GM19035 (cell line): ENCODE measurements around the gene ITGBL1.

Source experiments
- ATAC-seq: cut with Tn5 transposase; IDR thresholded peaks from one replicate; pipeline ENCODE4 v1.9.1; 2021; ENCODE audit not compliant: unreplicated experiment

The ITGBL1 gene

DNA sequence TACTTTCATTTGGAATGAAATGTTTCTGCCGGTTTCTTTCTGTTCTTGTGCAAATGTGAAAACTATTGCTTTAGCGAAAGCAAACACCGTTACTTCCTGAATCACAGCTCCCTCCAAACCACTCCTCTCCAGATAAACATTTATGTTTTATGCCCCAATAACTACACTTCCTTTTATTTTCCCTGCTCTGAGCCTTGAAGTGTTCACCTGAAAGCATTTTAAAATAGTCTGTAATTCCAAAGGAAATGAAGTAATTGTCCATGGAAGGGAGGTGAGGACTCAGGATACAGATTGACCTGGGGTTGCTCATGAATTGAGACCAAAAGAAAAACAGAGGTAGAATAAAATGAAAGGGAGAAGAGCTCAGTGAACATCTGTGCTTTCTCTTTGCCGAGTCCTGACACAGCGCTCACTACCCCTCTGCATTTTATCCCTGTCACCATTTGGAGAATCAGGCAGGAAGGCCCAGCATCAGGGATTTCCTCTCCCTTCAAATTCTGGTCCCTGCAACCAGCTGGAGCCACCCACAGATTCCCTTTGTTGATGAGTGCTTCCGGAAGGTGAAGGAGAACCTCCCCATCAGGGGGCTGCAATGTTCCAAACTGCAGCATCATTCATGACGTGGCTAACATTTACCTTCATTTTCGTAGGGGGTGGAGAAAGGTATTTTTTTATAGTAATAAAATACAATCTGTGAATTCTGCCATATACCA lies 171.9 kb downstream of the ITGBL1 start:
- no peak for ATAC-seq

- ATAC-seq: no peak
These were observed 172.5 kb downstream of the ITGBL1 start for GRCh38 chr13:101624981-101625380.

DNA sequence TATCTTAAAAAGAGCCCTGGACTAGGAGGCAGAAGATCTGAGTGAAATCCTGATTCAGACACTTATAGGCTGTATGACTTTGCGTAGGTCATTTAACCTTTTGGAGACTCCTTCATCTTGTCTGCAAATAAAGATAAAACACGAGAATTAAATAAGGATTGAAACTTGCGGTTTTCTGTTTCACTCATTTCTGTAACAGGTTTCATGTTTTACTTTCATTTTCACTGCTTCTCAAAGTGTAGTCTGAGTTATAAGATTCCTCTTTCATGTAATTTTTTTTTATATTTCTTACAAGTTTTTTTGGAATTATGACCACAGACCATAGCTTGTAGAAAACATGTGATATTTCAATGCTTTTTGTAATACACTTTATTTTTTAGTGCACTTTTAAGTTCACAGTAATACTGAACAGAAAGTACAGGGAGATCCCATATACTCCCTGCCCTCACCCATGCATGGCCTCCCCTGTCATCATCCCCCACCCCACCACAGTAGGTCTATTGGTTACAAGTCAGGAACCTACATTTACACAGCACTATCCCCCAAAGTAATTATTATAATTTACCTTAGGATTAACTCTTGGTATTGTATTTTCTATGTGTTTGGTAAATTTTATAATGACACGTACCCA lies 174.6 kb downstream of the ITGBL1 start:
- peak; percentile 85 for ATAC-seq

DNA sequence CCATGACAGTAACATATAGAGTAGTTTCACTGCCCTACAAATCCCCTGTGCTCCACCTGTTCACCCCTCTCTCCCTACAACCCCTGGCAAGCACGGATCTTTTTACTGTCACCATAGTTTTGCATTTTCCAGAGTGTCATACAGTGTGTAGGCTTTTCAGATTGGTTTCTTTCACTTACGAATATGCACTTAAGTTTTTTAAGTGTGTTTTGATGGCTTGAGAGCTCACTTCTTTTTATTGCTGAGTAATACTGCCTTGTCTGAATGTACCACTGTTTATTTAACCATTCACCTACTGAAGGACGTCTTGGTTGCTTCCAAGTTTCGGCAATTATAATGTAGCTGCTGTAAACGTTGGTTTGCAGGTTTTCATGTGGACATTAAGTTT lies 175.1 kb downstream of the ITGBL1 start:
- ATAC-seq: peak; percentile 50

GRCh38 chr13:101628900-101629299 lies 176.4 kb downstream of the ITGBL1 start:
- no peak for ATAC-seq

GRCh38 chr13:101631395-101631794 lies 178.9 kb downstream of the ITGBL1 start:
- no peak for ATAC-seq

GRCh38 chr13:101634142-101634541 lies 181.7 kb downstream of the ITGBL1 start:
- no peak for ATAC-seq

DNA sequence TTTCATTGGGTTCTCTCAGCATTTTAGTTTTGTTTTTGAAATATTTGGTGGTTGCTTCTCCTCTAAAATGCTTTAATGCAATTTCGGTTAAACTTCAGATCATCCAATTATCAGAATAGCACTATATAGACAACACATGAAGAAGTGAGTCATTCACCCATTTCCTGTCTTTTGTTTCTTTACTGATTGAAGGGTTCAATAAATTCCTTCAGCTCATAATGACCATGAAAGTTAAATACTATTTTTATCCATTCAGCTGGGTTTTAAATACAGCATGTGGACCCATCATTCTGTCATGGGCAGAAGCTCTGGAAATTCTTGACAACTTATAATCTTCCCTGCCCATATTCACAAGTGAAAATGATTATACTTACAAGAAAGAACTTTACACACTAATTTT lies 187.2 kb downstream of the ITGBL1 start:
- no peak for ATAC-seq

DNA sequence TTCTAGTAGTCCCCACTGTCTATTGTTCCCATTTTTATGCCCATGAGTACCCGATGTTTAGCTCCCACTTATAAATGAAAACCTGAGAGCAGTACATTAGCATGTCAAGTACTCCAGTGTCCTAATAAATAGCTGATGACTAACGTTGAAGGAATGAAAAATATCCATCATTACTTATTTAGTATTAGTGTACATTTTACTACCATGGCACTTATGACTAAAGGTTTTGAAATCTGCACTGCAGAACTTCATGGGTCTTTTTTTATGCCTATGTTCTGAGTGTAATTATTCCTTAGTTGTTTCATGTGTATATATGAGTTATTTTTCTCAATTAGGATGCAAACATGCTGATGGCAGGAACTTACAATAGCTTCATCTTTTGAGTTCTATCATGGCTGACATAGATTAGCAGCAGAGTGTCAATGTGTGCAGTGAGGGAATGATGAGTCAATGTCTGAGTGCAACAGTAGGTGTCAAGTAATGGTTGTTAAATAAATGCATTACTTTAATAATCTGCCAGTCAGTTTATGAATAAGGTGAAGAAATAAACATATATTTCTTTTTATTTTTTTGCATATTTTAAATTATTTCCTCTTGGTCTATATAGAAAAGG lies 188.4 kb downstream of the ITGBL1 start:
- ATAC-seq: no peak

- ATAC-seq: no peak
These were observed 193.4 kb downstream of the ITGBL1 start for GRCh38 chr13:101645871-101646270.

- ATAC-seq: no peak
These were observed 195.3 kb downstream of the ITGBL1 start for GRCh38 chr13:101647760-101648159.

- no peak for ATAC-seq
These were observed 196.5 kb downstream of the ITGBL1 start for GRCh38 chr13:101648766-101649487.

DNA sequence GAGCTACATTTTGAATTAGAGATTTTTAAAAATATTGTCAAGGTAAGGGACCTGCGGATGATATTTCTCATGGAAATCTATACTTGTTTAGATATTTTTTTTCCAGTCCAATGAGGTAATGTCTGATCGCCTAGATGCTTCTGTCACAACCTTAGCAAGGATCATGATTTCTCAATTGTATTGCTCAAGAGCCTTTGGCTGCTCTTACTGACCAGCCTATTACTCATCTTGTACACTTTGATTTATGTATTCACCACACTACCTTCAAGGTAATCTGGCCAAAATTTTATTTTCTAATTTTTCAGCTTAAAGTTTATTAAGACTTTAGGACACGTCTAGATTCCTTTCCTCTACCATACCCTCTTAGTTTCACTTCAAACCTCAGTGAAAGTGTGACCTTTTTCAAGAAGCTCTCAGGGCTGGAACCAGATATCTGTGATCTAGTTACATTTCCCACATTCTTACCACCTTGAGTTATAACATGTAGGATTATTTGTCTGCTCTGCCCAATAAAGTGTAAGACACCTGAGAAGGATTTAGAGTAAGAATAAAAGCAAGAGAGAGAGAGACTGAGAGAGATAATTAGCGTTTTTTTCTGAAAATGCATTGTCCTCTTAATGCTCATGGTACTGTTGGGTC lies 197.1 kb downstream of the ITGBL1 start:
- no peak for ATAC-seq

DNA sequence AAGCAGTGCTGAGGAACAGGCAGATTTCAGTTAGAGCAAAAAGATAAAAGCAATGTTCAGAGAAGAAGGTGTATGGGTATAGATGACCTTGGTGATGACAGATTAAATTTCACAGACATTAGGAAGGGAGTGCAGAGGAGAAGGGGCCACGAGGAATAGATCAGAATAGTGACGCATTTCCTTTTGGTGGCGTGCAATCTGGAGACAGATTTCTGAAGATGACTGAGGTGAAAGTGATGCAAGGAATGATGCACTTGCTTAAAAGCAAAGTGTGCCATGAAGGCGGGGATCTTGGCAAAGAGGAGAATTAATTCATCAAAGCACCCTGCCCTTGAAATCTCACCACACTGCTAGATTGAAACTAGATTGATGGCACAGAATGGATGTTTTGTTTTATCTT lies 202.4 kb downstream of the ITGBL1 start:
- ATAC-seq: no peak

- ATAC-seq: no peak
These were observed 203.0 kb downstream of the ITGBL1 start for GRCh38 chr13:101655435-101655834.

GRCh38 chr13:101660711-101661110 lies 208.2 kb downstream of the ITGBL1 start:
- no peak for ATAC-seq

GRCh38 chr13:101661839-101662238 lies 209.4 kb downstream of the ITGBL1 start:
- no peak for ATAC-seq

GRCh38 chr13:101673360-101674105 lies 221.1 kb downstream of the ITGBL1 start:
- no peak for ATAC-seq

GRCh38 chr13:101681834-101682233 lies 229.4 kb downstream of the ITGBL1 start:
- no peak for ATAC-seq

GRCh38 chr13:101686003-101686402 lies 233.5 kb downstream of the ITGBL1 start:
- ATAC-seq: no peak

DNA sequence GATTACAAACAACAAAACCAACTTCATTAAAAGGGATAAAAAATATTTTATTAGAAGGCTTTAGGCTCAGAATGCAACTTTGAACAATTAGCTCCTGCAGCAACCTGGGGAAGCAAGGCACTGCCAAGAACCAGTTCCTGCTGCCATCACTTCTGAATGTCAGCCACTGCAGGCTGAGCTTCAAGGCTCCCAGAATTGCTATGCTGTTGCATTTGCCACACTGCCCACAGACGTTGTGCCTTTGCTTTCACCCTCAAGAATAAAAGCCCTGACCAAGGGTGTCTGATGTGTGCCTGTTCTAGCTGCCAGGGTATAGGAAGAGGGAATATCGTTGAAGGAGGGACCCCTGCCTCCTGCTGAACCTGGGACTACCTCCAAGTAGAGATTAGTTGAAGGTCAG lies 238.4 kb downstream of the ITGBL1 start:
- ATAC-seq: no peak
